Osteocyte (in vitro differentiated cells): ENCODE data around the gene PTK7. TPM values are rescaled to one million over a fixed set of nuclear protein-coding genes. Genes with fewer than 3 reads are reported as not detected.
A peak's percentile ranks its signal among the peaks of the same experiment; 100 is the strongest.

ENCODE experiments used
- DNase-seq: peaks from one replicate; pipeline ENCODE4 v3.0.0; 2021; ENCODE audit warnings: mixed read lengths; ENCODE audit not compliant: unreplicated experiment; ENCODE audit errors: extremely low spot score
- H3K27ac Mint-ChIP-seq: one replicate; pipeline ENCODE4 v1.8.0; 2021; ENCODE audit warnings: mild to moderate bottlenecking, mixed read lengths; ENCODE audit not compliant: unreplicated experiment
- H3K27me3 Mint-ChIP-seq: one replicate; pipeline ENCODE4 v1.8.0; 2021; ENCODE audit warnings: mixed read lengths; ENCODE audit not compliant: unreplicated experiment
- H3K36me3 Mint-ChIP-seq: one replicate; pipeline ENCODE4 v1.8.0; 2021; ENCODE audit warnings: mixed read lengths; ENCODE audit not compliant: unreplicated experiment
- H3K4me1 Mint-ChIP-seq: one replicate; pipeline ENCODE4 v1.8.0; 2021; ENCODE audit warnings: mixed read lengths; ENCODE audit not compliant: unreplicated experiment
- H3K4me3 Mint-ChIP-seq: one replicate; pipeline ENCODE4 v1.8.0; 2021; ENCODE audit warnings: mild to moderate bottlenecking, moderate library complexity, mixed read lengths; ENCODE audit not compliant: unreplicated experiment
- H3K9me3 Mint-ChIP-seq: one replicate; pipeline ENCODE4 v1.8.0; 2021; ENCODE audit warnings: mixed read lengths; ENCODE audit not compliant: unreplicated experiment
- CTCF ChIP-seq: fragments of 200-600 bp; sonication (generic); IDR thresholded peaks from 2 replicates; pipeline ENCODE4 v1.5.0; 2021; ENCODE audit warnings: antibody characterized with exemption, mild to moderate bottlenecking, moderate library complexity
- total RNA-seq: library from RNA; stranded (reverse); gene quantifications from 2 replicates; pipeline ENCODE4 v1.2.1, GENCODE V29; 2021

Gene PTK7
- total RNA-seq, 1 donor from 2014 or later = 183 TPM

- DNase-seq = no peak
- Mint-ChIP-seq H3K27ac (no peak overlapping the region), H3K9me3 (no peaks in the 10 kb centered on the region), H3K36me3 (peaks cover 3% of the 10 kb centered on the region), H3K27me3 (no peaks in the 10 kb centered on the region), H3K4me1 (no peaks in the 10 kb centered on the region), H3K4me3 (no peak overlapping the region)
- no peak for TF ChIP-seq CTCF
Observed at GRCh38 chr6:43150051-43150751, 74.1 kb downstream of the PTK7 start.

DNA sequence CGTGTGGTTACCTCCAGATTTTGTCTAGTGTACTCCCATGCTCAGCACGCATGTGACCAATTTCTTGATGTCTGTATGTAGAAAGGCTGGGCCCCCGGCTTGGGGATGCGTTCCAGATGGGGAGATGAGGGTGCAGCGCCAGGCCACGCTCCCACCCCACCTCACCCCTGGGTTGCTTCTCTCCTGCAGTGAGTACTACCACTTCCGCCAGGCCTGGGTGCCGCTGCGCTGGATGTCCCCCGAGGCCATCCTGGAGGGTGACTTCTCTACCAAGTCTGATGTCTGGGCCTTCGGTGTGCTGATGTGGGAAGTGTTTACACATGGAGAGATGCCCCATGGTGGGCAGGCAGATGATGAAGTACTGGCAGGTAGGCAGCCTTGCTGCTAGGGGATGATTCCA is 83.5 kb downstream of the PTK7 start:
- Mint-ChIP-seq H3K36me3 (peaks cover 11% of the 10 kb centered on the region), H3K27ac (no peak overlapping the region)
- DNase-seq = no peak

GRCh38 chr6:43163899-43164298 is 87.8 kb downstream of the PTK7 start:
- TF ChIP-seq CTCF = no peak
- H3K4me3 Mint-ChIP-seq = no peak overlapping the region
- no peaks in the 10 kb centered on the region for H3K4me1 Mint-ChIP-seq
- H3K27me3 Mint-ChIP-seq = no peaks in the 10 kb centered on the region
- DNase-seq = no peak
- no peak overlapping the region for H3K27ac Mint-ChIP-seq
- peaks cover 10% of the 10 kb centered on the region for H3K36me3 Mint-ChIP-seq
- no peaks in the 10 kb centered on the region for H3K9me3 Mint-ChIP-seq

More for the DNA sequence above, 83.5 kb downstream of the PTK7 start:
- Mint-ChIP-seq H3K4me1 (no peaks in the 10 kb centered on the region), H3K27me3 (no peaks in the 10 kb centered on the region), H3K4me3 (no peak overlapping the region), H3K9me3 (no peaks in the 10 kb centered on the region)
- TF ChIP-seq CTCF = no peak

DNA sequence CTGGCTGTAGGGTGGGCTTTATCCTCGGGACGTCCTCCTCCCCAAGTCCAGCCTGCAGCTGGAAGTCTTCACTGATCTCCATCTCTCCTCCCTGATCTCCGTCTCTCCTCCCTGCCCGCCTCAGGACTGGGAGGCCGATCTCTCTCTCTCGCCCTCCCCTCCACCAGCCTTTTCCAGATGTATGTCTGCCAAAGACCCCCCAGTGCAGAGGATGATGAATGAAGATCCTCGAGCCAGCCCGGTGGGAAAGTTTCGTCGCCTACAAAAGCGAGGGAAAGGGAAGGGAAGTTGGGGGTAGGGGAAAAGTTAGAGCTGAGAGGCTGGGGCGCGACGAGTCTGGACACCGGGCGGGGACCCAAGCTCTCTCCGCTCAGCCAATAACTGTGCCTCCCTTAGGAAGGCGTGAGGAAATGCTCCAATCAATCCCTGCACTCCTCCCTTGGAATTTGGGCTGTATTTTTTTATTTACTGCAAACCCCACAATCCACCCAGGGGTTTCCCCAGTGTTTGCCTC is 94.4 kb downstream of the PTK7 start:
- Mint-ChIP-seq H3K27ac (peak overlapping the region; percentile 97), H3K36me3 (peaks cover 7% of the 10 kb centered on the region), H3K4me3 (peak overlapping the region; percentile 88), H3K9me3 (no peaks in the 10 kb centered on the region), H3K27me3 (no peaks in the 10 kb centered on the region), H3K4me1 (peaks cover 32% of the 10 kb centered on the region)
- TF ChIP-seq CTCF = no peak
- peak; percentile 87 for DNase-seq

GRCh38 chr6:43170931-43171706 is 95.0 kb downstream of the PTK7 start, which contains the start of gene SRF:
SRF (plus strand) TSS chr6:43171269; CDS start chr6:43171657, 388 bp downstream.
- Mint-ChIP-seq H3K4me1 (peaks cover 32% of the 10 kb centered on the region), H3K36me3 (peaks cover 11% of the 10 kb centered on the region), H3K4me3 (peak within 1 kb of the TSS; percentile 88), H3K27ac (peak within 1 kb of the TSS; percentile 97), H3K27me3 (no peaks in the 10 kb centered on the region), H3K9me3 (no peaks in the 10 kb centered on the region)
- peak; percentile 88 for TF ChIP-seq CTCF
- peak; percentile 100 for DNase-seq
